ENCODE results near the gene CBR1.

CBR1 gene

DNA sequence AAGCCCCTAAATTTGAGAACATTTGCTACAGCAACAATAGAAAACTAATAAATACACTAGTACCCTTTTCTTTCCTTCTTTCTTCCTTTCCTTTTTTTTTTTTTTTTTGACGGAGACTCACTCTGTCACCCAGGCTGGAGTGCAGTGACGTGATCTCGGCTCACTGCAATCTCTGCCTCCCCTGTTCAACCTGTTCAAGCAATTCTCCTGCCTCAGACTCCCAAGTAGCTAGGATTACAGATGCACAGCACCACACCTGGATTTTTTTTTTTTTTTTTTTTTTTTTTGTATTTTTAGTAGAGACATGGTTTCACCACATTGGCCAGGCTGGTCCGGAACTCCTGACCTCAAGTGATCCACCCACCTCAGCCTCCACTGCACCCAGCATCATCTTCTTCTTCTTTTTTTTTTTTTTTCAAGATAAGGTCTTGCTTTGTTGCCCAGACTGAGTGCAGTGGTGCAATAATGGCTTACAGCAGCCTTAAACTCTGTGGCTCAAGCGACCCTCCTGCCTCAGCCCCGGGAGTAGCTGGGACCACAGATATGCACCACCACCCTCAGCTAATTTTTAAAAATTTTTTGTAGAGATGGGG lies 45.4 kb downstream of the CBR1 start:
- no peak for DNase-seq (ENCODE audit: low read depth)

DNA sequence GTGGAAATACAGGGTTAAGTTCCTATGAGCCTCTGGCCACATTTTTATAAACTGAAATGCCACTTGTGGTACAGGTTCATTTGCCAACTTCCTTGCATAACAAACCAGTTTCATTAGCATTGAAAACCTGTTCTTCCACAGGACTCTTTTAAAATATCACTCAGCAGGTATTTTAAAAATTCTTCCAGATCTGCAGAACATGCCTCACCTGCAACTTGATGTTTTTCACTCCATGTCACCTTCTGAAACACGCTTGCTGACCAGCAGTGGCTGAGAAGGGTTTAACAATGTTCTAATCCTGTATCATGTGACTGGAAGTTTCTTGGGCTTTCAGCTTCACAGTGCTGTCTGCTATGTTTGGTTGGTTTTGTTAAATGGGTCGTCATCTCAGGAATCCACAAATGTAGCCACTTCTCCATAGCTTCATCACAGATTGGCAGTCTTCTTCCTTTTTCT lies 47.5 kb downstream of the CBR1 start:
- no peak for DNase-seq (ENCODE audit: low read depth)

DNA sequence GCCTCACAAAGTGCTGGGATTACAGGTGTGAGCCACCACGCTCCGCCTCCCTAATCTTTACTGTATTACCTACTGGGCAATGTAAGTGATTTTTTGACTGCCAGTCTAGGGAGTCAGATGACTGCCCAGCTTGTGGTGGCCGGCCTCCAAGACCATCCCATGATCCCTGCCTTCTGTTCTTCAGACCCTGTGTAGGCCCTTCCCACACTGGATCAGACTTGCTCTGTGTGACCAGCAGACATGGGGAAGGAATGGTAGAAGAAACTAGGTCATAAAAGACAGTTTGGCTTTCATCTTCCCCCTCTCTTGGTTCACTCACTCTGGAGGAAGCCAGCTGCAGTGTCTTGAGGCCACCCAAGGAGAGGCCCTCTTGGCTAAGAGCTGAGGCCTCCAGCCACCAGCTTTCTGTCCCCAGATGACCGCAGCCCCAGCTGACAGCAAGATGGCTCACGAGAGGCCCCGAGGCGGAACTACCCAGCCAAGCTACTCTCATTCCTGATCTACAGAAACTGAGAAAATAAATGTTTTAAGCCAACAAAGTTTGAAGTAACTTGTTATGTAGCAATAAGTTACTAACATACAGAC lies 50.6 kb downstream of the CBR1 start:
- DNase-seq (ENCODE audit: low read depth) = no peak

Measured in stromal cell of bone marrow (primary cell).